ENCODE results near the gene INPP5J. TPM values are rescaled to one million over a fixed set of nuclear protein-coding genes. Genes with fewer than 3 reads are reported as not detected.
"Not testable (repeated sequence)": the region's sequence is repeated elsewhere in the genome, so short reads cannot be mapped to it uniquely, and the experiment has no call there.

INPP5J gene
- total RNA-seq, 1 experiment from 2014 or later, result 0.06 TPM

DNA sequence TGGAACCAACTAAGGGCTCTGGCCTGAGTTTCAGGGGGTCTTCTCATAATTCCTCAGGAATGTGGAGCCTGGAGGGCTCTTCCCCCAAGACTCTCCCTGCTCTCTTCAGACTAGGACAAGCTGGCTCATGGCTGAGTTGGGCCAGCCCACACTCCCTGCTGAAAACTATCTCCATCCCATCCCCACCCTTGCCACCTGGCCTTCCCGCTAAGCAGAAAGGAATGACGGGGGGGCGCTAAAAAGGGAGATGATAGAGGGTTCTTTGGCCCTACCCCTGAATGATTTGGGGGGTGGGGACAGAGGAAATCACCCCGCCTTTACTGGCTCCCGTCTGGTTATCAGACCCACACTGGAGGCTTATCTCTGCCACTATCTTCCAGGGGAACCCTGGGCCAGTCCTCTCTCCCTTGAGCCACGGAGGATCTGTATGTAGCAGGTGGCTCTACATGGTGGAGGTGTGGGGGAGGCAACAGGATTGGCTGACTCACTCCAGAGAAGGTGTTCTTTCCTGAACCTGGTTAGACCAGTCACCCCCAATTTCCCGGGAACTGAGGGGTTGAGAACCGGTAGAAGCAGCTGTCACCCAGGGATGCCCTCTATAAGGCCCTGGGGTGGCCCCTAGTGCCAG, 35.9 kb upstream of the INPP5J start:
- no peak for DNase-seq (ENCODE audit: low read depth)

DNA sequence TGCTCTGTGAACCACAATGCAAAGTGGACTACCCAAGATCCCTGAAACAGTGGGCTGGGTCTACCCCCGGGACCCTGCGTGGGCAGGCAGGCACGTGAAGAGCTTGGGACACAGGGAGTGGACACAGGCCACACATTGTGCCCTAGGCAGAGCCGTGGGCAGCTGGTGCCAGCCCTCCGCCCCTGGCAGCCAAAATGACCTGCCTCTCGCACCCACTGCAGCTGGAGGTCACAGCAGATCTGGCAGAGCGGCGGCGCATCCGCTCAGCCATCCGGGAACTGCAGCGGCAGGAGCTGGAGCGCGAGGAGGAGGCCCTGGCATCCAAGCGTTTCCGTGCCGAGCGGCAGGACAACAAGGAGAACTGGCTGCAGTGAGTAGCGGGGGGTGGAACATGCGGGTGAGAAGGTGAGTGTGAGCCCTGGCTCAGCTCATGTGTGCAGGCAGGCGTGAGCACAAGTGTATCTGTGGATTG, 35.0 kb upstream of the INPP5J start:
- no peak for DNase-seq (ENCODE audit: low read depth)

DNA sequence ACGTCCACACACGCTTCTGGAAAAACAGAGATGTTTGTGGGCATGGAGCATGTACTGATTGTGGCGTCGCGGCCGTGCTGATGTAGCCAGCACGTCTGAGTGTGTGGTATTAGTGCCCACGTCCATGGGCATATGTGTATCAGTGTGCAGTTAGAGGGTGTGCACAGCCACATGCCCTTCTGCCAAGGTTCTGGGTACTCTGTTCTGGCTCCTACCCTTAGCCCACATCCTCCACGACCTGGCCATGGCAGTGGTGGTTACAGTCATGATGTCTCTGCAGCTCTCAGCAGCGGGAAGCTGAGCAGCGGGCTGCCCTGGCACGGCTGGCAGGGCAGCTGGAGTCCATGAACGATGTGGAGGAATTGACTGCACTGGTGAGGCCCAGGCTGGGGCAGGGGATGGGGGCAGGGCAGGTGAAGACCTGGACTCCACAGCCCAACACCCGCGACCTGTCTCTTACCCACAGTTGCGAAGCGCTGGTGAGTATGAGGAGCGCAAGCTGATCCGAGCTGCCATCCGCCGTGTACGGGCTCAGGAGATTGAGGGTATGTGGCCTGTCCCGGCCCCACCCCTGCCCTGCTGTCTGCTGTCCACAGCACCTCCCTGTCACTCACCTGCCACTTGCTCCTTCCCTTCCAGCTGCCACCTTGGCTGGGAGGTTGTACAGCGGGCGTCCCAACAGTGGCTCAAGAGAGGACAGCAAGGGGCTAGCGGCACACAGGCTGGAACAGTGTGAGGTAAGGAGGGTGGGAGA, 34.4 kb upstream of the INPP5J start:
- DNase-seq (ENCODE audit: low read depth), result no peak

DNA sequence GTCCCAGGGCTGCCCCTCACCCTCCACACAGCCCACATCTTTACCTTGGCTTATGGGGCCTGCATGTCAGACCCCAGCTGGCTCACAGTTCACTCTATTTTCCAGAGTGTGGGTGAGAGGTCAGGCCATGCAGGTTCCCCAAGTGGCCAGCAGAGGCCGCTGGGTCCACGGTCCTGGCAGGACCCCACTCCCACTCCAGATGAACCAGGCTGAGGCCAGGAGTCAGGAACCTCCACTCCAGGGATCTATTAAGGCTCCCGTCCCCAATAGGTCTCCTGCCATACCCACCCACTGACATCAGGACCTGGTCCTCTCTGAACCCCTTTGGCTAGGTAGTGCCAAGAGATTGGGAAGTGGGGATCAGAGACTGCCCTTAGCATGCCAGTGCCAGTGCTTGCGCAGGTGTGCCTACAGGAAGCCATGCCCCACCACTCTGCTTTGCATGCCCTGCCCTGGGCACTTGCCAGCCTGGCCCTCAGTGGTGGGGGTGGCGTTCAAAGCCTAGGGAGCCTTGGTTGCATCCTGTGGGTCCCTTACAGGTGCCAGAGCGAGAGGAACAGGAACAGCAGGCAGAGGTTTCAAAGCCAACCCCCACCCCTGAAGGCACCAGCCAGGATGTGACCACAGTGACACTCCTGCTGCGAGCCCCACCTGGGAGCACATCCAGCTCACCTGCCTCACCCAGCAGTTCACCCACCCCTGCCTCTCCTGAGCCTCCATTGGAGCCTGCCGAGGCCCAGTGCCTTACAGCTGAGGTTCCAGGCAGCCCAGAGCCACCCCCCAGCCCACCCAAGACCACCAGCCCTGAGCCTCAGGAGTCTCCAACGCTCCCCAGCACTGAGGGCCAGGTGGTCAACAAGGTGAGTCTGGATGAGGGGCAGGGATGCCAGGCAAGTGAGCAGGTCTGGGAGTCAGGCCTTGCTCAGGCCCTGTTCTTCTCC, 33.3 kb upstream of the INPP5J start:
- DNase-seq (ENCODE audit: low read depth), result no peak

DNA sequence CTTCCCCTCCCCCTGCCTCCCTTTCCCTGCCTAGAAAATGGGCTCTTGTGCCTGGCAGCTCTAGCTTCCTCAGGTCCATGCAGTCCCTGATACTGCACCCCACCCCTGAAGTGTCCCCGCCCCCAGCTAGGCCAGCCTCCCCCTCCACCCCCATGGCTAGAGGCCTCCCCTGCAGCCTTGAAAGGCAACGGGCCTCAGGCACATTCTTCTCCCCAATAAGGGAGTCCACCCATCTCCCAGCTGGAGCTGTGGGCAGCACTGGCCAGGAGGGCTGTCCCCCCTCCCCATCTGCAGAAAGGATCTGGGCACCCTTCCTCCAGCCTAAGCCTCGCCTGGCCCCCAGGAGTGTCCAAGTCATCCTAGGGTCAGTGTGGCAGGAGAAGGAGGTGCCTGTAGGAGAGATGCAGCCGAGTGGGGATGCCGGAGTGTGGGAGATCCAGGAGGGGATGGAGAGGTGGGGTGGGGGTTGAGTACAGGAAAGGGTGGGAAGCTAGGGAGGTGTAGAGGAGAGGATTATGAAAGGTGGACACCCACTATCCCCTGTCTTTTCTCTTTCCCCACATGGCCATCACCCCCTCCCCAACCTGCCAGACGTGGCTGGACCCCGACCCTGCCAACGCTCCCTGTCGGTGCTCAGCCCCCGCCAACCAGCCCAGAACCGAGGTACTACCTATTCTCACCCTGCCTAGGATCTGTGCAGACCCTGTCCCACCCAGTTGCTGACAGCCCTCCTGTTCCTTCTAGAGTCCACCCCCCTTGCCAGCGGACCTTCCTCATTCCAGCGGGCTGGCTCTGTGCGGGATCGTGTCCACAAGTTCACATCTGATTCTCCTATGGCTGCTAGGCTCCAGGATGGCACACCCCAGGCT, 32.3 kb upstream of the INPP5J start:
- DNase-seq (ENCODE audit: low read depth), result no peak

DNA sequence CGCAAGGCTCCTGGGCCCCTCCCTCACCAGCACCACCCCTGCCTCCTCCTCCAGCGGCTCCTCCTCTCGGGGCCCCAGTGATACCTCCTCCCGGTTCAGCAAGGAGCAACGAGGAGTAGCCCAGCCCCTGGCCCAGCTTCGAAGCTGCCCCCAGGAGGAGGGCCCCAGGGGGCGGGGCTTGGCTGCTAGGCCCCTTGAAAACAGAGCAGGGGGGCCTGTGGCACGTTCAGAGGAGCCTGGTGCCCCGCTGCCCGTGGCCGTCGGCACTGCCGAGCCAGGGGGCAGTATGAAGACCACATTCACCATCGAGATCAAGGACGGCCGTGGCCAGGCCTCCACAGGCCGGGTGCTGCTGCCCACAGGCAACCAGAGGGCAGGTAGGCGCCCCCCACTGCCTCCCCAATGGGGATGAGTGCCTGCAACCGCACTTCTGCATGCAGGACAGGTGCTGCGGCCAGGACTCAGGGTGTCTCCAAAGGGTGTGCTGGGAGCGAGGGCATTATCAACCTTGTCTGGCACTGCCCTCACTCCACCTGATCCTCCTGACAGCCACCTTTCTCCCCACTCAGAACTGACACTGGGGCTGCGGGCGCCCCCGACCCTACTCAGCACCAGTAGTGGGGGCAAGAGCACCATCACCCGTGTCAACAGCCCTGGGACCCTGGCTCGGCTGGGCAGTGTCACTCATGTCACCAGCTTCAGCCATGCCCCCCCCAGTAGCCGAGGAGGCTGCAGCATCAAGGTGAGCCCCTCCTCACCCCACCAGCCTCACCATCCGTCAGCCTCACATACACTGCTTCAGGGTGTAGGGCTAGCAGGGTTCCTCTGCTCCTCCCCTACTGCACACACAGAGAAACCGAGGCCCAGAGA, 31.4 kb upstream of the INPP5J start:
- DNase-seq (ENCODE audit: low read depth), result no peak

DNA sequence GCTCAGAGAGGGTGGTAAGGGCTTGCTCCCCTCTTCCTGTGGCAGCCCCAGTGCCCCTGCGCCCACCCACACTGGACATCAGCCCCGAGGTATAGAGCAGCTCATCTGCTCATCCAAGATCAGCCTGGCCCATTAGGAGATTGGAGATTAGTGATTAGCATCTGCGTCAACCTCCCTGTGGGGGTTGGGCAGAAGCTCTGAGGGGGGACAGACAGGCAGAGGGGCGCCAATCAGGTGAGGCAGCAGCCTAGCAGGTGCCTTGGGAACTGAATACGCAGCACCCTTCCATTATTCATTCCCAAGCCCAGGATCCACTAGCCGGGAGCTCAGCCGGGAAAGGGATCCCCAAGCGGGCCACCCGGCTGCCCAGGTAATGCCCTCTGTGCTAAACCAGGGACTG, 30.6 kb upstream of the INPP5J start:
- DNase-seq (ENCODE audit: low read depth), result no peak

DNA sequence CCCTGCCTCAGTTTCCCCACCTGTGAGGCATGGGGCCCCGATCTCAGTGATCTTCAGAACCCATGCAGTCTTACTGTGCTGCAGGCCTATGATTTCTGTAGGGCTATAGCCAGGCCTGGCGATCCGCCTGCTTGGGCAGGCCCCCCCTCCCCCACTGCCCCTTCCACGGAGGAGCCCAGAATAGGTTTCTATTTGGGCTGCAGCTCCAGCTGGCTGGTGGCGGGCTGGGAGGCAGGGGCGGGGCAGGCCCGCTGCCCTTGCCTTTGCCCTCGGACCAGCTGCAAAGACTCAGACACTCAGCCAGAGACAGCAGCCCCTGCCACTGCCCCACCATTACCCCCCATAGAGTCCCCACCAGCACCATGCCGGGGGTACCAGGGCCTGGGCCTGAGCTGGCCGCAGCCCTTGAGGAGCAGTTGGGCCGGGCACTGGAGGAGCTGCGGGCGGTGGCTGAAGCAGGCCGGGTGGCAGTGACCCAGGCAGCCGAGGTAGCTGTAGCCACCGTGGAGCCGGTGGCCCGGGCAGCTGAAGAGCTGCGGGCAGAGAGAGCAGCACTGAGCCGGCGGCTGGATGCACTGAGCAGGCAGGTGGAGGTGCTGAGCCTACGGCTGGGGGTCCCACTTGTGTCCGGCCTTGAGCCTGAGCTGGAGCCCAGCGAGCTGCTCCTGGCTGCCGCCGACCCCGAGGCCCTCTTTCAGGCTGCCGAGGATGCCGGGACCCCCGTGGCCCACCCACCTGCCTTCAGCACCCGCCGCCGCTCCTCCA, 29.5 kb upstream of the INPP5J start:
- no peak for DNase-seq (ENCODE audit: low read depth)

DNA sequence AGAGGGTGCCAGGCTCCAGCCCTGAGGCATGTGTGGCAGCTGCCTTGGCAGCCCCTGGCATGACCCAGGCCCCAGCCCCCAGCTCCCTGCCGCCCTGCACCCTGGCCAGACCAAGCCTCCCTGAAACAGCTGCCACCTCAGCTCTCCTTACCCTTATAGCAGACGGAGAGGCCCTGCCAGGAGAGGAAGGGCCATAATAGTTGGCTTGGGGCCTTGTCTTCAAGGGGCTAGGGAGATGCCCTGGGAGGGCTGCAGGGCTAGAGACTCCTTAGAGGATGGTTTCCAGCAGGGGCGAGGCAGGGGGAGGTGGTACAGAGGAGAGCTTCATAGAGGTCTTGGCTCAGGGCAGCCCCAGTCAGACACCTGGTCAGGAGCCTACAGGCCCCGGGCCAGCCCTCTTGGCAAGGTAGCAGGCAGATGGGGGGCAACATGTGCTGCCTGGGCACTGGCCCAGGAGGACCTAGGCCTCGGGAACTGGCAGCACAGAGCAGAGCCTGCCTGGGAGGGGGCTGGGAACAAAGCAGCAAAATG, 28.7 kb upstream of the INPP5J start:
- no peak for DNase-seq (ENCODE audit: low read depth)

DNA sequence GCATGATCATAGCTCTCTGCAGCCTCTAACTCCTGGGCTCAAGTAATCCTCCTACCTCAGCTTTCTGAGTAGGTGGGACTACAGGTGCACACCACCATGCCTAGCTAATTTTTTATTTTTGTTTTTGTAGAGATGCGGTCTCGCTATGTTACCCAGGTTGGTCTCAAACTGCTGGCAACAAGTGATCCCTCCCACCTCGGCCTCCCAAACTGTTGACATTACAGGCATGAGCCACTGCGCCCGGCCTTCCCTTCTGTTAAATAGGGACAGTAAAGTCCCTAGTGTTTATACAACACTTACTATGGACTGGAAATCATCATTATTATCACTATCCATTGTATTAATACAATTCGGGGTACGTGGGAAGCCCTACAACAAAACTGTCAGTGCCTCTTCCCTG, 28.0 kb upstream of the INPP5J start:
- no peak for DNase-seq (ENCODE audit: low read depth)

DNA sequence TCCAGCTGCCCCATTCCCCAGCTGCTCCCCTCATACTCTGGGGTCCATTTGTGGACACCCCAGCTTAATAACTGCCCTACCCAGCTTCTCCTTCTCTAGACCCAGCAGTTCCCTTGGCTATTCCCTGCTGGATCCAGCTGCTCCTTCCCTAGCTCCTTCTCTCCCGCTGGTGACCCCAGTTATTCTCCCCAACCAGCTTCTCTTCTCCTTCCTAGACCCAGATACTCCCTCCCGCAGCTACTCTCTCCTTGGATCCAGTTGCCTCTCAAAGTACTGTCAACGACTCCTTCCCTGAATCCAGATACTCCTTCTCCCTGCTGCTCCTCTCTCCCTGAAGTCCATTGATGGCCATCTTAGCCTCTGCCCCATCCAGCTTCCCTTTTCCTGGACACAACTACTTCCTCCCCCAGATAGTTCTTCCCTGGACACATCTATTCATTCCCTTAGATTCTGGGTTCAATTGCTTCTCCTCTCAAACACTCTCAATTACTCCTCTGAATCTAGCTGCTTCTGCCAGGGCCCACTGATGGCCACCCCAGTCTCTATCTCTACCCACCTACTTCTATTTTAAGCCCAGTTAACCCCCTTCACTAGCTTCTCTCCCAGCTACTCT, 27.0 kb upstream of the INPP5J start:
- no peak for DNase-seq (ENCODE audit: low read depth)

DNA sequence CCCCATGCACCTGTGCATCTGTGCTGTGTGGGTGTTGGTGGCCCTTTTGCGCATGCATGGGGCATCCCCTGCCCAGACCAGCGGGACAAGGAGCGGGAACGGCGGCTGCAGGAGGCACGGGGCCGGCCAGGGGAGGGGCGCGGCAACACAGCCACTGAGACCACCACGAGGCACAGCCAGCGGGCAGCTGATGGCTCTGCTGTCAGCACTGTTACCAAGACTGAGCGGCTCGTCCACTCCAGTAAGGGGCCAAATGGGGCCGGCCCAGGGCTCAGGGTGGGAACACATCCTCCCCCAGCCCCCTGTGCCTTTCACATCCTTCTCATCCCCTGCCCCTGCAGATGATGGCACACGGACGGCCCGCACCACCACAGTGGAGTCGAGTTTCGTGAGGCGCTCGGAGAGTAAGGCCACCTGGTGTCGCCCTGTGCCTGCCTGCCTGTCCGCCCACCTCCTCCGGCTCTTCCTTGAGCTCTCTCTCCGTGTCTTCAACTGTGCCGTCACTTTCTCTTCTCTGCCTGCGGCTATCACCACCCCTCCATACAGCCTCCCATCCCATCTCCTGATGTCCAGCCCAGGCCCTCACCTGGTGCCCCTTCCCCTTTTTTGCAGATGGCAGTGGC, 26.0 kb upstream of the INPP5J start:
- no peak for DNase-seq (ENCODE audit: low read depth)

DNA sequence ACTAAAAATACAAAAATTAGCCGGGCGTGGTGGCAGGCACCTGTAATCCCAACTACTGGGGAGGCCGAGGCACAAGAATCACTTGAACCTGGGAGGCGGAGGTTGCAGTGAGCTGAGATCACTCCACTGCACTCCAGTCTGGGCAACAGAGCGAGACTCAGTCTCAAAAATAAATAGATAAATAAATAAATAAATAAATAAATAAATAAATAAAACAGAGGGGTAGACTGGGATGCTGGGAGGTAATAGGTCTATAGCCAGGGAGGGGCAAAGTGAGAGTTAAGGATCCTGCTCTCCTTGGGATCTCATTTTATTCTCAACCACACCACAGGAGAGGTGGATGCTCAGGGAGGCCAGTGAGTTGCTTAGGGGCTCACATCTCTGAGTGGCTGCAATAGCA, 25.2 kb upstream of the INPP5J start:
- not testable (repeated sequence) for DNase-seq (ENCODE audit: low read depth)

DNA sequence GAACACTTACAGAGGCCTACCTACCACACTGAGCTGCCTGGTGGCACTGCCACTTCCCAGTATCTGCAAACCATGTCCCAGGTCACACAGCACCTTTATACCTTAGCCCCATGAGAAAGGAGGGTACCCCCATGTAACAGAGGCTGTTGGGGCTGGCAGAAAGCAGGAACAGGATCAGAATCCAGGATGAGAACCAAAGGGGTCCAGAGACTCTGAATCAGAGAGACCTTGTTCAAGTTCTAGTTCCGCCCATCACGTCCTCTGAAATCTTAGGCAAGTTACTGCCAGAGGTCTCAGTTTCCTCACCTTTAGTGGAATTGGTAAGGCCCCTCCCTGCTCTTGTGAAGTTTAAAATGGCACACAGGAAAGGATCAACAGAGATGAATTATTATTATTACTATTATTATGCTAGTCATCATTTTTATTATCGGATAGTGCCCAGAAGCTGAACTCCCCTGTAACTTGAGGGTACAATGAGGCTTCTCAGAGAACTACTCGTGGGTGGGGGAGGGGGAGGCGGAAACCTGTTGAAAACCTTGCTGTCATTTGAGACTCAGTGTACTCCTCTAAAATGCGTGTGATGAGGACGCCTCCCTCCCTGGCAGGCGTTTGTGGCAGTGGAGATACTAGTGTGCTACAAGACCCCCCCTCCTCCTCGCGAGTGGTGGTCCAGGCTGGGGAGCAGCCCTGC, 24.7 kb upstream of the INPP5J start:
- no peak for DNase-seq (ENCODE audit: low read depth)

DNA sequence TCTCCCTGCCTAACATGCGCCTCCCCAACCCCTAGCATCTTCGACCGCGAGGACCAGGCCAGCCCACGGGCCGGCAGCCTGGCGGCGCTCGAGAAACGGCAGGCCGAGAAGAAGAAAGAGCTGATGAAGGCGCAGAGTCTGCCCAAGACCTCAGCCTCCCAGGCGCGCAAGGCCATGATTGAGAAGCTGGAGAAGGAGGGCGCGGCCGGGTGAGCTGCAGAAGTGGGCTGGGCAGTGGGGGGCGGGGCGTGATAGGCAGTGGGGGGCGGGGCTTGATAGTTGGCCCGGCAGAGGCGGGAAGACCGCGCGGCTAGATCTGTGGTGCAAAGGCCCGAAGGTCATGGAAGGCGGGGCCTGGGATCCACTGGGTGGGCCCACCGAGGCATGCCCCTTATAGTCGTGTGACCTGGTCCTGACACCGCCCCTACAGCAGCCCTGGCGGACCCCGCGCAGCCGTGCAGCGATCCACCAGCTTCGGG, 24.1 kb upstream of the INPP5J start:
- DNase-seq (ENCODE audit: low read depth), result no peak

DNA sequence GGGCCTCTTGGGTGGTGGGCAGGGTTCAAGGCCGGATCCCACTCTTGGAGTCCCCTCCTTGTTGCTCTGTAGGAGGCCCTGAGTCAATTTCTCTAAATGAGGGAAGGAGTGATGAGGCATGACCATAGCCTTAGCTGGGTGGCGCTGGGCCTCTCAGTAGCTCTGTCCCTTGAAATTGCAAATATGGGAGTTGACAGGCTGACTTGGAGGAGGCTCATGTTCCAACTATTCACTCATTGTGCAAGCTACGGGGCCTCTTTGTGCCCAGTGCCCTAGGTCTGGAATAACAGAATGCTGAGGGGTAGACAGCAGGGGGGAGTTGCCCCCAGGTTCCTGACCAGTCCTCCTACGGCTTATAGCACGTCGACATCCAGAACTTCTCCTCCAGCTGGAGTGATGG, 23.4 kb upstream of the INPP5J start:
- DNase-seq (ENCODE audit: low read depth), result no peak

Measured in LHCN-M2 (cell line).